Sigmoid colon (tissue), 3 donors: ENCODE results near the gene SNHG17.

Experiments used
- CTCF ChIP-seq, 4 experiments: fragments of 450-650 bp in 3 of 4; fragments of 200-600 bp in 1 of 4; IDR thresholded peaks; one replicate each; pipeline ENCODE4 v1.5.1; 2016 to 2019; ENCODE audit warnings: antibody characterized with exemption in 4 of 4, mild to moderate bottlenecking in 3 of 4, moderate library complexity in 2 of 4
- POLR2A ChIP-seq, 2 donors: fragments of 450-650 bp; IDR thresholded peaks; one replicate each; pipeline ENCODE4 v1.6.1; 2016; ENCODE audit warnings: antibody characterized with exemption in 2 of 2, mild to moderate bottlenecking in 2 of 2, moderate library complexity in 2 of 2

- TF ChIP-seq CTCF (IDR thresholded peaks at IDR 0.05) (no peak), POLR2A (IDR thresholded peaks at IDR 0.05) (no peak)
Observed at GRCh38 chr20:38479596-38479995, 44.5 kb upstream of the SNHG17 start.
